T follicular helper cell (primary cell): ENCODE data around the gene FAM236A.
"Not testable (repeated sequence)": the region's sequence is repeated elsewhere in the genome, so short reads cannot be mapped to it uniquely, and the experiment has no call there.

Source experiments
- DNase-seq: peaks from one replicate; pipeline ENCODE4 v3.0.0-alpha.2; 2020; ENCODE audit warnings: low read depth
- total RNA-seq, 2 experiments: gene quantifications; one replicate each; lab custom pipeline; 2026; lab: John Stamatoyannopoulos, UW

FAM236A gene
- total RNA-seq = 0 reads per million in 2 experiments

DNA sequence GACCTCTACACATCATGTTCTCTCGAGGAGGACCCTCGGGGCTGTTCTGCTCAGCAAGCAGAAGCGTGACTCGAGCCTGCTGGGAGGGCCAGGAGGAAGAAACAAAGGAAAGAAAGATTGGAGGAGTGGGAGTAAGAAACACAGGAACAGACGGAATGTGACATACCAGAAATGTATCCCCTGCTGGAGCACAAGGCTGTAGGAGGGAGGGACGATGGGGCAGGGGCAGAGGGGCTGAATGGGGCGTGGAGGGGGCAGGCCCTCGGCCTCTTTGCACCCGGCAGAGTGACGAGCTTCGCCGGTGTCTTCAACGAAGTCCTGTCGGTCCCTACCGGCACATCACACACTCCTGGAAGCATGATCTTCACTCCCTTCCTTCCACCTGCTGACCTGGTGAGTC is at the start of gene FAM236A:
Gene FAM236A (plus strand): TSS at position 301 of the 400 bp plus-strand sequence. CDS start 57 bp downstream, at position 358.
- not testable (repeated sequence) for DNase-seq

DNA sequence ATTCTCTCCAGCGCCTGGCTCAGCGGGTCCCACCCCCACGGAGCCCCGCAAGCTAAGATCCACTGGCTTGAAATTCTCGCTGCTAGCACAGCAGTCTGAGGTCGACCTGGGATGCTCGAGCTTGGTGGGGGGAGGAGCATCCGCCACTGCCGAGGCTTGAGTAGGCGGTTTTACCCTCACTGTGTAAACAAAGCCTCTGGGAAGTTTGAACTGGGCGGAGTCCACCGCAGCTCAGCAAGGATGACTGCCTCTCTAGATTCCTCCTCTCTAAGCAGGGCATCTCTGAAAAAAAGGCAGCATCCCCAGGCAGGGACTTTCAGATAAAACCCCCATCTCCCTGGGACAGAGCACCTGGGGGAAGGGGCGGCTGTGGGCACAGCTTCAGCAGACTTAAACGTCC is 48.3 kb upstream of the FAM236A start:
- not testable (repeated sequence) for DNase-seq

- DNase-seq = not testable (repeated sequence)
Measured at GRCh38 chrX:72912315-72912714, 25.7 kb upstream of the FAM236A start, which contains the start of gene FAM236C. FAM236C (plus strand) TSS chrX:72912615; CDS start chrX:72912715, 100 bp downstream.

GRCh38 chrX:72916096-72916495 is 21.9 kb upstream of the FAM236A start:
- not testable (repeated sequence) for DNase-seq

GRCh38 chrX:72932283-72932682 is 5.7 kb upstream of the FAM236A start:
- DNase-seq = not testable (repeated sequence)

DNA sequence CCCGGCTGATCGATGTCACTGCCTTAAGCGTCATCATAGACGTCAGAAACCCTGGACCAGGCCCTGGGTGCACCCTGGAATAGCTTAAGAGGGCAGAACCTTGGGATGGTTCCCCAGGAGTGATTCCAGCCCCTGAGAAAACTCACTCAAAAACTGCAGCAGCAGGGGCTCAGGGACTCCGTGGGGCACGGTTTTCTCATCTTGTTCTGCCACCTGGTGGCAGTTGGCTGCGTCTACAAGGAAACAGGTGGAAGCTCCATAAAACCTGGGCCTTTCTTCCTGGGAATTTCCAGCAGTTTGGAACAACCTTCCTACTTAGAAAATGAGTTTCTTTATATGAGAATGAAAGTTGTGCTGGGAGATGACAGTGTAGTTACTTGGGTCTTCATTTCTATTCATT is 1.6 kb upstream of the FAM236A start:
- DNase-seq = not testable (repeated sequence)

GRCh38 chrX:72936882-72937455 is 1.0 kb upstream of the FAM236A start:
- not testable (repeated sequence) for DNase-seq

DNA sequence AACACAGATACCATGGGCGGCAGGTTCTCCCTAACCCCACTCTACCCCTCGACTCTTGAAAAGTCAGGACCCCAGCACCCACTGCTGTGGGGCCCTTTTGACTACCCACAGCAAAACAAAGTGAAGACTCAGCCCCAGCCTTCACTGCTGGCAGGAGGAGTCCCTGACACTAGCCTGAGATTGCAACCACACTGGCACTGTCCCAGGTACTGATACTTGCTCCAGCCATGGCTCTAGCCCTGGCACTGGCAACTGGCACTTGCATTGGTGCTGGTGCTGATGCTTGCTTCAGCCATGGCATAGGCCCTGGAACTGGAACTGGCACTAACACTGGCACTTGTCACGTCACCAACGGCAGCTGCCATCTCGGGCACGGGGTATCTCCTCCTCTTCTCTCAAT is 4.3 kb downstream of the FAM236A start:
- DNase-seq = not testable (repeated sequence)

GRCh38 chrX:72943035-72943818 is 5.2 kb downstream of the FAM236A start:
- not testable (repeated sequence) for DNase-seq

DNA sequence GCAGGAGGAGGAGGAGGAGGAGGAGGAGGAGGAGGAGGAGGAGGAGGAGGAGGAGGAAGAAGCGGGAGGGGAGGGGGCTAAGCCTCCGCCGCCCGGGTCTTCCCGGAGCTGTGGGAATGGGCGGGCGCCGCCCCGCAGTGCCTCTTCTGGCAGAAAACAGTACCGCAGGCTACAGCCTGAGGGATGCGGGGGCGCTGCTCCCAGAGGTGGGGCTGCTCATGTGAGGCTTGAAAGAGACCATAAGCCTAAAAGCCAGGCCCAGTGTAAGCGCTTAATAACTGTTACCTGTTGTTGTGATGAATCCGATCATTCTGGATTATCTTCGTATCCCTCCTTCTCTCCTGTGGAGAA is 5.8 kb downstream of the FAM236A start, which contains the start of gene DMRTC1:
Gene DMRTC1 (minus strand): TSS at position 19 of the 351 bp plus-strand sequence. CDS start 68,143 bp downstream, outside the sequence.
- DNase-seq = not testable (repeated sequence)

GRCh38 chrX:72959971-72960370 is 22.0 kb downstream of the FAM236A start:
- DNase-seq = not testable (repeated sequence)

GRCh38 chrX:72971859-72972258 is 33.9 kb downstream of the FAM236A start:
- not testable (repeated sequence) for DNase-seq

DNA sequence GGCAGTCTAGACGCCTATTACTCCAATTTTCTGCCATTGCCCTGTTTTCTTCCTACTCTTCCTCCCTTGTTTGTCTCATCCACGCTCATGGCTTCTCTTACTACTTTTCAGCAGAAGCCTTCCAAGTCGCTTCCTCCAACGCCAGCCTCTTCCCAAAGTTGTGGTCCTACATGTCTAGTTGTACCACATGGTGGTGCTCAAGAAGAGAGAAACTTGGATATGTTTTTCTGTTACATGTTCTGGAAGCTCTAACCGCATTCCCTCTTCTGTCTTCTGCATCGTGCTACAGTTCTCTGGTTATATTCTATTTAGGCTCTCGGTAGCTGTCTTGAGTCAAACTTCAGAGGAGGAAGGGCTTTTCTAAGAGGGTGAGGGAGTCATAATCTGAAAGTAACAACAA is 36.9 kb downstream of the FAM236A start:
- not testable (repeated sequence) for DNase-seq

- not testable (repeated sequence) for DNase-seq
Measured at GRCh38 chrX:72980894-72981469, 43.0 kb downstream of the FAM236A start.
